Measurements from ENCODE around the gene RIPOR3.

GRCh38 chr20:50737352-50737751, 46.0 kb upstream of the RIPOR3 start:
- TF ChIP-seq CTCF (IDR thresholded peaks at IDR 0.05; ENCODE audit: poor library complexity) (no peak), EZH2 (IDR thresholded peaks at IDR 0.05; ENCODE audit: borderline replicate concordance) (no peak), EZH2phosphoT487 (IDR thresholded peaks at IDR 0.05; ENCODE audit: low read depth, severe bottlenecking, unreplicated experiment) (no peak)

All from hepatocyte (in vitro differentiated cells).